Measurements from ENCODE around the gene GSPT1. TPM values are rescaled to one million over a fixed set of nuclear protein-coding genes. Genes with fewer than 3 reads are reported as not detected.

GSPT1 gene
- total RNA-seq, 4 donors from 2014 or later, result 55.2 to 71.7 (median 66.5) TPM

GRCh38 chr16:11886881-11887280 is 28.9 kb downstream of the GSPT1 start:
- no peaks in the 10 kb centered on the region for H3K9me3 ChIP-seq
- no peak for TF ChIP-seq CTCF (IDR thresholded peaks at IDR 0.05)
- TF ChIP-seq POLR2AphosphoS5 (IDR thresholded peaks at IDR 0.05), result no peak
- TF ChIP-seq POLR2A (IDR thresholded peaks at IDR 0.05; ENCODE audit: low read depth), result no peak
- no peak for TF ChIP-seq EP300 (IDR thresholded peaks at IDR 0.05)
- H3K27ac ChIP-seq (replicated peaks in 1 of 4), result no peak overlapping the region
- 88% methylated on average over 6 of the region's 6 CpGs for WGBS
- no peaks in the 10 kb centered on the region for H3K4me1 ChIP-seq
- intact Hi-C loops (cut with DNase I), result no loop called here
- H3K36me3 ChIP-seq, result peaks cover 35 to 98% (median 83%) of the 10 kb centered on the region in 4 donors
- H3K27me3 ChIP-seq, result no peaks in the 10 kb centered on the region
- H3K4me3 ChIP-seq, result no peak overlapping the region
- no peak for DNase-seq (ENCODE audit: extremely low spot score)

GRCh38 chr16:11884035-11884434 is 31.7 kb downstream of the GSPT1 start:
- Histone ChIP-seq H3K4me1 (no peaks in the 10 kb centered on the region), H3K27me3 (no peaks in the 10 kb centered on the region), H3K27ac (replicated peaks in 1 of 4) (no peak overlapping the region), H3K4me3 (no peak overlapping the region), H3K9me3 (no peaks in the 10 kb centered on the region), H3K36me3 (peaks cover 35 to 100% (median 85%) of the 10 kb centered on the region in 4 donors)
- no peak for TF ChIP-seq POLR2A (IDR thresholded peaks at IDR 0.05; ENCODE audit: low read depth)
- no peak for TF ChIP-seq POLR2AphosphoS5 (IDR thresholded peaks at IDR 0.05)
- TF ChIP-seq CTCF (IDR thresholded peaks at IDR 0.05), result no peak
- no peak for TF ChIP-seq EP300 (IDR thresholded peaks at IDR 0.05)
- DNase-seq (ENCODE audit: extremely low spot score), result no peak
- 97% methylated on average over 5 of the region's 5 CpGs for WGBS
- intact Hi-C loops (cut with DNase I), result no loop called here

- no peak overlapping the region for H3K4me3 ChIP-seq
- no peaks in the 10 kb centered on the region for H3K9me3 ChIP-seq
- DNase-seq (ENCODE audit: extremely low spot score), result no peak
- intact Hi-C loops (cut with DNase I), result no loop called here
- H3K4me1 ChIP-seq, result peaks cover 0 to 5% (median 0%) of the 10 kb centered on the region in 4 donors
- TF ChIP-seq POLR2A (IDR thresholded peaks at IDR 0.05; ENCODE audit: low read depth) (no peak), POLR2AphosphoS5 (IDR thresholded peaks at IDR 0.05) (no peak), EP300 (IDR thresholded peaks at IDR 0.05) (no peak), CTCF (IDR thresholded peaks at IDR 0.05) (no peak)
- no peak overlapping the region for H3K27ac ChIP-seq (replicated peaks in 1 of 4)
- peaks cover 45 to 100% (median 86%) of the 10 kb centered on the region in 4 donors for H3K36me3 ChIP-seq
- H3K27me3 ChIP-seq, result no peaks in the 10 kb centered on the region
- 90% methylated on average over 5 of the region's 5 CpGs for WGBS
Measured at GRCh38 chr16:11880007-11880406, 35.7 kb downstream of the GSPT1 start.

GRCh38 chr16:11877374-11877773 is 38.4 kb downstream of the GSPT1 start:
- Histone ChIP-seq H3K36me3 (peaks cover 42 to 98% (median 82%) of the 10 kb centered on the region in 4 donors), H3K4me1 (peaks cover 0 to 5% (median 0%) of the 10 kb centered on the region in 4 donors), H3K9me3 (no peaks in the 10 kb centered on the region), H3K27ac (replicated peaks in 1 of 4) (no peak overlapping the region), H3K4me3 (no peak overlapping the region), H3K27me3 (no peaks in the 10 kb centered on the region)
- intact Hi-C loops (cut with DNase I), result no loop called here
- DNase-seq (ENCODE audit: extremely low spot score), result no peak
- TF ChIP-seq POLR2A (IDR thresholded peaks at IDR 0.05; ENCODE audit: low read depth) (no peak), POLR2AphosphoS5 (IDR thresholded peaks at IDR 0.05) (no peak), EP300 (IDR thresholded peaks at IDR 0.05) (no peak), CTCF (IDR thresholded peaks at IDR 0.05) (no peak)
- WGBS, result 85% methylated on average over 5 of the region's 5 CpGs

- Histone ChIP-seq H3K27me3 (no peaks in the 10 kb centered on the region), H3K4me3 (no peak overlapping the region), H3K9me3 (no peaks in the 10 kb centered on the region), H3K36me3 (peaks cover 41 to 96% (median 76%) of the 10 kb centered on the region in 4 donors), H3K27ac (replicated peaks in 1 of 4) (no peak overlapping the region), H3K4me1 (peaks cover 3 to 6% (median 4%) of the 10 kb centered on the region in 4 donors)
- TF ChIP-seq POLR2A (IDR thresholded peaks at IDR 0.05; ENCODE audit: low read depth) (no peak), POLR2AphosphoS5 (IDR thresholded peaks at IDR 0.05) (no peak), EP300 (IDR thresholded peaks at IDR 0.05) (no peak), CTCF (IDR thresholded peaks at IDR 0.05) (no peak)
- WGBS, result 89% methylated on average over 12 of the region's 12 CpGs
- DNase-seq (ENCODE audit: extremely low spot score), result no peak
- intact Hi-C loops (cut with DNase I), result no loop called here
Measured at GRCh38 chr16:11876306-11876705, 39.5 kb downstream of the GSPT1 start.

Data from esophagus muscularis mucosa (tissue), 4 donors.